HG03108 (cell line): ENCODE measurements around the gene ARHGEF7.
"Not testable (repeated sequence)": the region's sequence is repeated elsewhere in the genome, so short reads cannot be mapped to it uniquely, and the experiment has no call there.

ENCODE experiments used
- ATAC-seq: cut with Tn5 transposase; IDR thresholded peaks from one replicate; pipeline ENCODE4 v1.9.1; 2021; ENCODE audit warnings: moderate library complexity; ENCODE audit not compliant: unreplicated experiment

ARHGEF7 gene

GRCh38 chr13:111166882-111167675 lies 52.0 kb downstream of the ARHGEF7 start:
- ATAC-seq, result no peak

DNA sequence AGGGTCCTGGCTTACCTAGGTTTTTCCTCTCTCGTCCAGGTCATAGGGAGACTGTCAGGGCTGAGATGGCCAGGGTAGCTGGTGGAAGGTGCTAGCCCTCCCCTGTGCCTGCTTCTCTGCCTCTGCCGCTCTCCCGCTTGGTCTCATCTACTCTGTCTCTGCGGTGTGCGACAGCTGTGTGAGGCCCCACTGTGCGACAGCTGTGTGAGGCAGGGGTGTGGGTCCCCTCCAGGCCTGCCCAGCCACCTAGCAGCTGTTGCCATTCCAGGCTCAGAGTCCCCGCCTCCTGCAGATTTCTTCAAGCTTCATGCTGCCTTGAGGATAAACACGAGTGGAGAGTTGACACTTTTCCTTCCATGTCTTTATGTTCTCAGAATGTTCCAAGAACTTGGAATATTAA lies 53.0 kb downstream of the ARHGEF7 start:
- no peak for ATAC-seq

DNA sequence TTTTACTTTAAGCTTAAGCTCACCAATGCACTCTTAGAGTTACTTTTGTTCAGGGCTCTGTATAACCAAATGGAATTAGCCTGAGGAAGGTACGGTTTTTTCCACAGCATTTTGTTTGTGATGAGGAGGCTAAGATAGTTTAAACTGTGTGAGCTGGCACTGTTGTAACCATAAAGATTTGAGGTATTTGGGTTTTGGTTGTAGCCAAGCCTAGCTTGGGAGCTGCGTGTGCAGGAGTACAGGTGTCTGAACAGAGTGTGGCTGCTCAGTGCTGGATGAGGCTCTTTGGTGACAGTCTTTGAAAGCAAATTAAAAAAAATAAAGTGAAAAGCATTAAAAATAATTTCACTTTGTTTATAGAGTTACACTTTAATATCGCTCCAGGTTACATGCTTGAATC lies 56.0 kb downstream of the ARHGEF7 start:
- no peak for ATAC-seq

- no peak for ATAC-seq
Observed at GRCh38 chr13:111171629-111172028, 56.5 kb downstream of the ARHGEF7 start.

GRCh38 chr13:111174377-111175114 lies 59.4 kb downstream of the ARHGEF7 start:
- no peak for ATAC-seq

DNA sequence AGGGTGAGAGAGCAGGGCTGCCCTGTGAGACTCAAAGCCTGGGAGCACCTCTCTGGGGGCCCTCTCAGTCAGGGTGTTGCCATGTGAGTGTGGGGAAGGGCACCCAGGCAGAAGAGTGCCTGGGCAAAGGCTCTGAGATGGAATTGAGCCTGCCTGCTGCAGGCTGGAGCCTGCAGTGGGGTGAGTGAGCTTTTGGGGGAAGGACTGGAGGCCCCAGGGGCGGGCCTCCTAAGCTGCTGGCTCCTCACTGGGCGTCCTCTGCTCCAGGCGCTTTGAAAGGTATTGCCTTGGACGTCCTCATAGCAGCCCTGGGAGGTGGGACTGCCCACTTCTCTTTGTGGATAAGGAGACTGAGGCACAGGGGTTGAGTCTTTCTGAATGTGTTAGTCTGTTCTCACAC lies 60.3 kb downstream of the ARHGEF7 start:
- no peak for ATAC-seq

GRCh38 chr13:111175935-111176334 lies 60.8 kb downstream of the ARHGEF7 start:
- no peak for ATAC-seq

- ATAC-seq, result no peak
Observed at GRCh38 chr13:111176421-111176820, 61.3 kb downstream of the ARHGEF7 start.

GRCh38 chr13:111177081-111177711 lies 62.1 kb downstream of the ARHGEF7 start:
- peak; percentile 71 for ATAC-seq

DNA sequence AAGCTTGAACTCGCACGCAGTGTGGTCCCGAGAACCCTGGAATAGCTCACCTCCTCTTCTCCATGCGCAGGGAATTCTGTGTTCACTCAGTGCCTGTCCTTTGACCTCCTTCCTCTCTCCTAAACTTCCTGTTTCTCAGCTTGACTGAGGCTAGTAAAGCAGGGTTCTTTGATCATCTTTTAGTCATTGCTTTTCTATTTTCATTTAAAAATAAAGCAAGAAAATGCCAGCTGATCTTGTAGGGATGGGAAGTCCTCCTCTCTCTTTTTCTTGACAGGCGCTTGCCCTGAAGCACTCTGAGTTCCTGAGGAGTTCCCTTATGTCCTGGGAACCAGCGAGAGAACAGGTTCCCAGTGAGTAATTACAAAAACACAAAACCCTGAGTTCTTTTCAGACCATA lies 62.8 kb downstream of the ARHGEF7 start:
- ATAC-seq, result no peak

DNA sequence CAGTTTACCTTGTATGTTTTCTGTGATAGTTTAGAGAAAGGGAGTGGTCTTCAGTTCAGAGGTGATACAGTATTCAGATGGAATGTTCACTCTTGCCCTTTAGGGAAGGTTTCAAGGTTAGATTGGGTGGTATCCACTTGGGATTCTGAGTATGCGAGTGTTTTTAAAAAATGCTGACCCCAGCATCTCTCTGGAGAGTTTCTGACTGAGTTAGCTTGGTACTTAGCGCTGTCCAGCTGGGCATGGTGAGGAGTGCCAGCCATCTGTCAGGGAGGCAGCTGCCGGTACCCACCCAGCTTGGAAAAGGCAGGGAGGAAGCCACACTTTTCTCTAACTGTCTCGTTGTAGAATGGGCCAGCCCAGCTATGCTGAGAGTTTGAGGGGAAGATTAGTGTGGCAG lies 63.3 kb downstream of the ARHGEF7 start:
- ATAC-seq, result no peak

DNA sequence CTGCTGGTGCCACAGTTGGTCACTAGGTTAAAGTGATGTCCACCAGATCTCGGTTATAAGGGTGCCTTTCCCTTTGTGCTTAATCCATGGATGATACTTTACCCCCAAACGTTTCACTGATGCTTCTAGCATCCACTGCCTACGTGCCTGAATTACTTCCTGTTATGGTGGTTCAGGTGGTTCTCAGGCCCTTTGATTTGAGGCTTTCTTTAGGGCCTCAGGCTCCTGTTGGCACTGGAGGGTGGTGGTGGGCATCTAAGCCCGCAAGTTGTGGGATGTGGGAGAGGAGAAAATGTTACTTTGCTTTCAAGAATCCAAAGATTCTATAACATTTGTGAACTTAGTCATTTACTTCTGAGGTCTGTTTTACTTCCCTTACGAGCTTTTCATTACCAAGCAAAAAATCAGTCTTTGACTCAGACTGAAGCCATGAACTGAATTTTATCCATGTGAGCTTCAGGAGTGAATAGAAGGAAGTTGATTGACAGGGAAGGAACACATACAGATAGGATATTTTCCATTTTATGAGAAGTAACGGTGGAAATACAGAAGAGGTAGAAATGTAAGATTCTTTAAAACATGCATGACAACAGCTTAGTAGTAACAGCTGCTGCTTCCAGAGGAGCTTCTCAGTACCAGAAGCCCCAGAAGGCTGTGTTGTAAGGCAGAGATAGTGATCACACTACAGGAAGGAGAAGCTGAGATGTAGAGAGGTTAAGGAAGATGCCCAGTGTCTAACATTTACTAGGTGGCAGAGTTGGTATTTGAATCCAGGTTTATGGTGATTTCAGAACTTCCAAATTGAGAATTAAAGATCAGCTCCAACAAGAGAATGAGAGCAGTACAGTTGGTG lies 65.0 kb downstream of the ARHGEF7 start:
- ATAC-seq, result no peak

DNA sequence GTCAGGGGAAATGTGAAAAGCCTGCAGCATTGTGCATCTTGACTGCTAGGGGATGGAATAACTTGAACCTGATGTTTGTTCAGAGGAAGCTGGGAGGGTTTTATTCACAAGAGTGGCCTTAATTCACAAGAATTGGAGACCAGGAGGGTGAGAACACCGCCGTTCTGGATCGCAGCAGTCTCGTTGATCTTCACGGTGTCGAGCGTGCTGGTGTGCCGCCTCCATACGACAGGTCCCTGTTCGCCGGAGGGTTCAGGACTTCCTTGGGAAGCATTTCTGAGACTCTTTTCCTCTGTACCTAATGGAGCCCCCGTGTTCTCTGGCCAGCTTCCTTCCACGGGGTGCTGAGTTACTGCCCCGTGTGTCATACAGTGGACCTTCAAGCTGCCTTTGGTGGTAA lies 66.9 kb downstream of the ARHGEF7 start:
- ATAC-seq, result no peak

- no peak for ATAC-seq
Observed at GRCh38 chr13:111183087-111183645, 68.1 kb downstream of the ARHGEF7 start.

DNA sequence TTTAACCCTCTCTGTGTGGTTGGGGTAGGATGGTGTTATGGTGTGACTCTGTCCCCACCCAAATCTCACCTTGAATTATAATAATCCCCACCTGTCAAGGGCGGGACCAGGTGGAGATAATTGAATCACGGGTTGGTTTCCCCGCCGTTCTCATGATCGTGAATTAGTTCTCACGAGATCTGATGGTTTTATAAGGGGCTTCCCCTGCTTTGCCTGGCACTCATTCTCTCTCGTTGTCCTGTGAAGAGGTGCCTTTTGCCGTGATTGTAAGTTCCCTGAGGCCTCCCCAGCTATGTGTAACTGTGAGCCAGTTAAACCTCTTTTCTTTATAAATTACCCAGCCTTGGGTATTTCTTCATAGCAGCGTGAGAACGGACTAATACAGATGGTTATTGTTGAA lies 68.8 kb downstream of the ARHGEF7 start:
- ATAC-seq, result no peak

GRCh38 chr13:111184458-111185401 lies 69.6 kb downstream of the ARHGEF7 start:
- ATAC-seq, result peak; percentile 82

DNA sequence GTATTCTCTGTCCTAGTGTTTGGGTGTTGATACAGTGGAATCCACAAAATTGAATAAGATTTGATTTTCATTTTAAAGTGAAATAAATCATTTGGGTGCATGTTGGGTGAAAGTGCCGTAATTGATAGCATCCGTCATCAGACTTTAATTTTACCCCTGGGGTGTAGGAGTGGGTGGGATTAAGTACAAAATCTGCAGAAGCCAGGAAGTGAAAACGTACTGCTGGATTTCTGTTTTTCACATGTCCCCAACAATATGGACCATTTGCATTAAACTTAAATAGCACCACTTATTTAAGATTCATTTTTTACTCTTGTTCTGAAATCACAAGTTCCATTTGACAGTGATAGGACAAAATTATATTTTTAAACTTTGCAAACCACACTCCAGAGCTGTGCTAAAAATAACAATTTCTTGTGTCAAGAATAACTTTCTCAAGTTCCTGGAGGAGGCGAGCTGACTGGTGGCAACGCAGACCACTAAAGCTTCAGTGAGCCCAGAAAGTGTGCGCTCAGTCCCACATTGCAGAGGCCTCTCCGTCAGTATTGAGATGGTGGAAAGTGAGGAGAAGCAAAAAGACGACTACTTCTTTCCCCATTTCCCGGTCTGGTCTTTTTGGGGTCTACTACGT lies 71.3 kb downstream of the ARHGEF7 start:
- ATAC-seq, result no peak

GRCh38 chr13:111187960-111188541 lies 72.9 kb downstream of the ARHGEF7 start:
- ATAC-seq, result no peak

DNA sequence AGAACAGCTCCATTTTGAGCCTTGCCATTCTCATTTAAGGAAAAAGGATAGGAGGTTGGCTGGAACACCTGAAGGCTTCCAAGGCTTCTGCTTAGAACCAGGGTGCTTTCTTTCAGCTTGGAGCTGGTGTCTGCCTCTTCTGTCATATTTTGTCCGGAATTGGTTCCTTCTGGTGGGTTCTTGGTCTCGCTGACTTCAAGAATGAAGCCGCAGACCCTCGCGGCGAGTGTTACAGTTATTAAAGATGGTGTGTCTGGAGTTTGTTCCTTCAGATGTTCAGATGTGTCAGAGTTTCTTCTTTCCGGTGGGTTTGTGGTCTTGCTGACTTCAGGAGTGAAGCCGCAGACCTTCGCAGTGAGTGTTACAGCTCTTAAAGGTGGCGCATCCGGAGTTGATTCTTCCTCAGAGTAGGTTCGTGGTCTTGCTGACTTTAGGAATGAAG lies 74.0 kb downstream of the ARHGEF7 start:
- not testable (repeated sequence) for ATAC-seq
